Measurements from ENCODE around the gene C8A.

C8A gene

DNA sequence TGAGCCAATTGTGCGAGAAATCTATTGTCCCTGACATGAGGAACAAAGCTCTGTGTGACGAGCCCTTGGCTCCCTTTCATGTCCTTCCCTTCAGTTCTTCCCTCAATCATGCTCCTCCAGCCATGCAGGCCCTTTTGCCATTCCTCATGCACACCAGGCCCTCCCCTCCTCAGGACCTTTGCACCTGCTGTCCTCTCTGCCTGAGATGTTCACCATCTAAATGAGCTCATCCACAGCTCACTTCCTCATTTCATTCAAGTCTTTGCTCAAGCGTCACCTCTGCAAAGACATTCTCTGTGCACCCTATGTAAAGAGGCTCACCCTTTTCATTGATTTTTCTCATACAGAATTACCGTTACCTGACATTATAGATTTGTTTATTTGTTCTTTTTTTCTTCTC is 67.5 kb downstream of the C8A start:
- TF ChIP-seq, protein P1, sequence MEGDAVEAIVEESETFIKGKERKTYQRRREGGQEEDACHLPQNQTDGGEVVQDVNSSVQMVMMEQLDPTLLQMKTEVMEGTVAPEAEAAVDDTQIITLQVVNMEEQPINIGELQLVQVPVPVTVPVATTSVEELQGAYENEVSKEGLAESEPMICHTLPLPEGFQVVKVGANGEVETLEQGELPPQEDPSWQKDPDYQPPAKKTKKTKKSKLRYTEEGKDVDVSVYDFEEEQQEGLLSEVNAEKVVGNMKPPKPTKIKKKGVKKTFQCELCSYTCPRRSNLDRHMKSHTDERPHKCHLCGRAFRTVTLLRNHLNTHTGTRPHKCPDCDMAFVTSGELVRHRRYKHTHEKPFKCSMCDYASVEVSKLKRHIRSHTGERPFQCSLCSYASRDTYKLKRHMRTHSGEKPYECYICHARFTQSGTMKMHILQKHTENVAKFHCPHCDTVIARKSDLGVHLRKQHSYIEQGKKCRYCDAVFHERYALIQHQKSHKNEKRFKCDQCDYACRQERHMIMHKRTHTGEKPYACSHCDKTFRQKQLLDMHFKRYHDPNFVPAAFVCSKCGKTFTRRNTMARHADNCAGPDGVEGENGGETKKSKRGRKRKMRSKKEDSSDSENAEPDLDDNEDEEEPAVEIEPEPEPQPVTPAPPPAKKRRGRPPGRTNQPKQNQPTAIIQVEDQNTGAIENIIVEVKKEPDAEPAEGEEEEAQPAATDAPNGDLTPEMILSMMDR (IDR thresholded peaks at IDR 0.05; ENCODE audit: insufficient read depth, low read length) = no peak
- peak; percentile 92 for TF ChIP-seq SPI1 (IDR thresholded peaks at IDR 0.05; ENCODE audit: borderline replicate concordance, low read depth)
- TF ChIP-seq POLR2AphosphoS5 (IDR thresholded peaks at IDR 0.05; ENCODE audit: low read depth) = no peak
- Histone ChIP-seq H3K27ac (replicated peaks) (no peak overlapping the region), H3K27me3 (ENCODE audit: insufficient read depth, poor library complexity, severe bottlenecking) (no peaks in the 10 kb centered on the region), H3K4me3 (replicated peaks; ENCODE audit: insufficient read depth, low read length) (no peak overlapping the region)
- peak in 1 of 2 experiments; percentile 8 for DNase-seq (ENCODE audit: low read depth in 1 of 2, low spot score in 1 of 2)

DNA sequence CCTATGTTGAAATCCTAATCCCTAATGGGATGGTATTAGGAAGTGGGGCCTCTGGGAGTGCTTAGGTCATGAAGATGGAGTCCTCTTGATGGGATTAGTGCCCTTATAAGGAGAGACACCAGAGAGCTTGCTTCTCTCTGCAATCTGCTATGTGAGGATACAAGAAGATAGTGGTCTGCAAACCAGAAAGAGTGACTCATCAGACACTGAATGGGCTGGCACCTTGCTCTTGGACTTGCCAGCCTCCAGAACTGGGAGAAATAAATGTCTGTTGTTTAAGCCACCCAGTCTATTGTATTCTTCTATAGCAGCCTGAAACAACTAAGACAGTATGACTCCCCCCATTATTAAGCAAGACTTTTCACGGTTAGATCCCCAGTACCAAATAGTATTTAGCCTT is 67.9 kb downstream of the C8A start:
- no peak for DNase-seq (ENCODE audit: low read depth in 1 of 2, low spot score in 1 of 2)
- TF ChIP-seq, protein P2, sequence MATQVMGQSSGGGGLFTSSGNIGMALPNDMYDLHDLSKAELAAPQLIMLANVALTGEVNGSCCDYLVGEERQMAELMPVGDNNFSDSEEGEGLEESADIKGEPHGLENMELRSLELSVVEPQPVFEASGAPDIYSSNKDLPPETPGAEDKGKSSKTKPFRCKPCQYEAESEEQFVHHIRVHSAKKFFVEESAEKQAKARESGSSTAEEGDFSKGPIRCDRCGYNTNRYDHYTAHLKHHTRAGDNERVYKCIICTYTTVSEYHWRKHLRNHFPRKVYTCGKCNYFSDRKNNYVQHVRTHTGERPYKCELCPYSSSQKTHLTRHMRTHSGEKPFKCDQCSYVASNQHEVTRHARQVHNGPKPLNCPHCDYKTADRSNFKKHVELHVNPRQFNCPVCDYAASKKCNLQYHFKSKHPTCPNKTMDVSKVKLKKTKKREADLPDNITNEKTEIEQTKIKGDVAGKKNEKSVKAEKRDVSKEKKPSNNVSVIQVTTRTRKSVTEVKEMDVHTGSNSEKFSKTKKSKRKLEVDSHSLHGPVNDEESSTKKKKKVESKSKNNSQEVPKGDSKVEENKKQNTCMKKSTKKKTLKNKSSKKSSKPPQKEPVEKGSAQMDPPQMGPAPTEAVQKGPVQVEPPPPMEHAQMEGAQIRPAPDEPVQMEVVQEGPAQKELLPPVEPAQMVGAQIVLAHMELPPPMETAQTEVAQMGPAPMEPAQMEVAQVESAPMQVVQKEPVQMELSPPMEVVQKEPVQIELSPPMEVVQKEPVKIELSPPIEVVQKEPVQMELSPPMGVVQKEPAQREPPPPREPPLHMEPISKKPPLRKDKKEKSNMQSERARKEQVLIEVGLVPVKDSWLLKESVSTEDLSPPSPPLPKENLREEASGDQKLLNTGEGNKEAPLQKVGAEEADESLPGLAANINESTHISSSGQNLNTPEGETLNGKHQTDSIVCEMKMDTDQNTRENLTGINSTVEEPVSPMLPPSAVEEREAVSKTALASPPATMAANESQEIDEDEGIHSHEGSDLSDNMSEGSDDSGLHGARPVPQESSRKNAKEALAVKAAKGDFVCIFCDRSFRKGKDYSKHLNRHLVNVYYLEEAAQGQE (IDR thresholded peaks at IDR 0.05; ENCODE audit: insufficient replicate concordance, low read depth) = no peak
- no peak for TF ChIP-seq POLR2AphosphoS5 (IDR thresholded peaks at IDR 0.05; ENCODE audit: low read depth)
- TF ChIP-seq, protein P1 (IDR thresholded peaks at IDR 0.05; ENCODE audit: insufficient read depth, low read length) = no peak
- TF ChIP-seq SPI1 (IDR thresholded peaks at IDR 0.05; ENCODE audit: borderline replicate concordance, low read depth) = no peak
- TF ChIP-seq GABPA (IDR thresholded peaks at IDR 0.05; ENCODE audit: low read depth) = no peak
- Histone ChIP-seq H3K27me3 (ENCODE audit: insufficient read depth, poor library complexity, severe bottlenecking) (no peaks in the 10 kb centered on the region), H3K4me3 (replicated peaks; ENCODE audit: insufficient read depth, low read length) (no peak overlapping the region), H3K27ac (replicated peaks) (no peak overlapping the region)

DNA sequence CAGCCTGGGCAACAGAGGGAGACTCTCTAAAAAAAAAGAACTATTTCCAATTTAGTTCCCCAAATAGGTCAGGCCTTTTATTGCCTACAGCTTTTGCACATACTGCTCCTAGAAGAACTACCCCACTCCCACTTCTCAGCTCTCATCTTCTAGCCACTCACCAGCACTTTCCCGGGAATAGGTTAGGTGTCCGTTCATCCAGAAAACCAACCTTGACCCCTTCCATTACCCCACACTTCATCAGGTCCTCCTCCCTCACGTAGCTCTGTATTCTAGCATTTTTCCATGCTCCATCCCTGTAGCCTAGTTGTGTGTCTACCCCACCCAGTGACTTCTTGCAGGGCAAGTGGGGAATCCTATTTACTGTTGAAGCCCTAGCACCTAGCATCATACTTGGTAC is 68.6 kb downstream of the C8A start:
- H3K4me3 ChIP-seq (replicated peaks; ENCODE audit: insufficient read depth, low read length) = no peak overlapping the region
- TF ChIP-seq SPI1 (IDR thresholded peaks at IDR 0.05; ENCODE audit: borderline replicate concordance, low read depth) (no peak), GABPA (IDR thresholded peaks at IDR 0.05; ENCODE audit: low read depth) (no peak), POLR2AphosphoS5 (IDR thresholded peaks at IDR 0.05; ENCODE audit: low read depth) (no peak)
- TF ChIP-seq, protein P2 (IDR thresholded peaks at IDR 0.05; ENCODE audit: insufficient replicate concordance, low read depth) = no peak
- TF ChIP-seq, protein P1 (IDR thresholded peaks at IDR 0.05; ENCODE audit: insufficient read depth, low read length) = no peak

DNA sequence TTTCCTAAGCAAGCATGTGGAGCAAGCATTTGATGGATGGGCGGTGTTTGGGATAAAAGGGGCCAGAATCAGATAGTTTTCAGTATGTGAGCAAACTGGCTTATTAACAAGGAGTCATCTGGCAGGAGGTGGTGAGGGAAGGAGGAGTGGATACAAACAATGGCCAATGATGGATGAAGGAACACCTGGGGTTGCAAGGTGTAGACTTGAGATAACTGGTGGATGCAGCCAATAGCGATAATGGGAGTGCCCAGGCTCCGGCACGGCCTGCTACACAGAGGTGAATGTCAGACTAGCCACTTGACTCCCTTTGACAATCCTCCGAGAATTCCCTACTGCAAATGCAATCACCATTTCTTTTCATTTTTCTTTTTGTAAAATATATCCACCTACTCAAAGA is 69.5 kb downstream of the C8A start:
- Histone ChIP-seq H3K27me3 (ENCODE audit: insufficient read depth, poor library complexity, severe bottlenecking) (no peaks in the 10 kb centered on the region), H3K27ac (replicated peaks) (no peak overlapping the region), H3K4me3 (replicated peaks; ENCODE audit: insufficient read depth, low read length) (no peak overlapping the region)
- TF ChIP-seq SPI1 (IDR thresholded peaks at IDR 0.05; ENCODE audit: borderline replicate concordance, low read depth) (no peak), GABPA (IDR thresholded peaks at IDR 0.05; ENCODE audit: low read depth) (no peak), POLR2AphosphoS5 (IDR thresholded peaks at IDR 0.05; ENCODE audit: low read depth) (no peak)
- TF ChIP-seq, protein P2 (IDR thresholded peaks at IDR 0.05; ENCODE audit: insufficient replicate concordance, low read depth) = no peak
- TF ChIP-seq, protein P1 (IDR thresholded peaks at IDR 0.05; ENCODE audit: insufficient read depth, low read length) = no peak
- no peak for DNase-seq (ENCODE audit: low read depth in 1 of 2, low spot score in 1 of 2)

More for the DNA sequence above, 68.6 kb downstream of the C8A start:
- no peaks in the 10 kb centered on the region for H3K27me3 ChIP-seq (ENCODE audit: insufficient read depth, poor library complexity, severe bottlenecking)
- no peak overlapping the region for H3K27ac ChIP-seq (replicated peaks)
- DNase-seq (ENCODE audit: low read depth in 1 of 2, low spot score in 1 of 2) = no peak
